HuH-7 (cell line): Measurements from ENCODE around the gene NISCH.

Source experiments
- DNase-seq: peaks from one replicate; pipeline ENCODE4 v3.0.0; 2011; ENCODE audit warnings: low spot score

The NISCH gene

DNA sequence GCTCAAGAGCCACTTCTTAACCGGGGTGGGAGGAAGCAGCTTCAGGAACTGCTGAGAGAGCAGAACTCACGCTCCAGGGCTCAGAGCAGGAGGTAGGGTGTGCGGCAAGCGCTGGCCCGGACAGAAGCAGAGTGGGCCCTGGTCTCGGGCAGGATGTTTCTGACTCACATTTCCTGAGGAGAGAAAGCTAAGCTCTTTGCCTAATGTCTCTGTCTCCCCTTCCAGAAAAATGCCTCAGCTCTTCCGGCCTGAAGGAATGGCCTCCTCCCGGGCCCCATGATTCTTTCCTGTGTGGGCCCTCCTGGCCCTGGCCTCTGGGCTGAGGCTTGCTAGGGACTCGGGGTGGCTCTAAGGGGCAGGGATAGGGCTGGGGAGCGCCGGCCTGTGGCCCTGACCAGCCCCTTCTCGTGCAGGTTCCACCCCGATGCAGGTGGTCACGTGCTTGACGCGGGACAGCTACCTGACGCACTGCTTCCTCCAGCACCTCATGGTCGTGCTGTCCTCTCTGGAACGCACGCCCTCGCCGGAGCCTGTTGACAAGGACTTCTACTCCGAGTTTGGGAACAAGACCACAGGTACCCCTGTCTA, 35.6 kb downstream of the NISCH start:
- no peak for DNase-seq

DNA sequence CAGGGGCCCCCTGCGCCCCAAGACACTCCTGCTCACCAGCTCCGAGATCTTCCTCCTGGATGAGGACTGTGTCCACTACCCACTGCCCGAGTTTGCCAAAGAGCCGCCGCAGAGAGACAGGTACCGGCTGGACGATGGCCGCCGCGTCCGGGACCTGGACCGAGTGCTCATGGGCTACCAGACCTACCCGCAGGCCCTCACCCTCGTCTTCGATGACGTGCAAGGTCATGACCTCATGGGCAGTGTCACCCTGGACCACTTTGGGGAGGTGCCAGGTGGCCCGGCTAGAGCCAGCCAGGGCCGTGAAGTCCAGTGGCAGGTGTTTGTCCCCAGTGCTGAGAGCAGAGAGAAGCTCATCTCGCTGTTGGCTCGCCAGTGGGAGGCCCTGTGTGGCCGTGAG, 36.7 kb downstream of the NISCH start:
- no peak for DNase-seq

DNA sequence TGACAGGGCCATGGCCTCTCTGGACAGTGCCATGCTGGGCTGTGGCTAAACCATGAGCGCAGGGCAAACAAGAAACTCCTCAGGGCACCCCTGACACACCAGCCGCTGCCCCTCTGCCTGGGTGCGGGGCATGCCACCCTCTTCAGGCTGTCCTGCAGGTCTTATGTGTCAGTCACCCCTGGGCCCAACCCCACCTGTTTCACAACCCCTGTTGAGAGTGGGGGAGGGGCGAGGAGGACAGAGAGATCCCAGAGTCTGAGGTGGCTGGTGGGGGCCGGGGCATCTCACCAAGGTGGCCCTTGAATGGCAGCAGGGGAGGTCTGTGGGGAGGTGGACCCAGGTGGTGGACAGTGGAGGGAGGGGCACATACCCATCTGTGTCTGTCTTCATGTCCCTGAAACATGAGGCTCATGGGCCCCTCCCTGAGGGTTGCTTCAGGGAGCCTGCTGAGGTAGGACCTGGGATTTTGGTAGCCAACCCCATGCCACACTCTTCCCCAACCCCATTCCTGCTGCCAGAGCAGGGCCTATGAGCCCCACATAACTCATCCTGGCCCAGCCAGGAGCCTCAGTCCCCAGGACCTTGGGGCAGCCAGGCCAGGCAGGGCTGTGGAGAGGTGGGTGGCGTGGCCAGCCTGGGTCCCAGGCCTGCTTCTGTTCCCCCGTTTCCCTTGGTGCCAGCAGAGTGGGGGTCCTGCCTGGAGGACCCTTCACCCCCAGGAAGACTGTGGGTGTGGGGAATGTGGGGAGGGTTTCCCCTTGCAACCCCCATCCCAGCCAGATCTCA, 38.0 kb downstream of the NISCH start:
- no peak for DNase-seq

GRCh38 chr3:52494445-52494844, 39.0 kb downstream of the NISCH start:
- no peak for DNase-seq

DNA sequence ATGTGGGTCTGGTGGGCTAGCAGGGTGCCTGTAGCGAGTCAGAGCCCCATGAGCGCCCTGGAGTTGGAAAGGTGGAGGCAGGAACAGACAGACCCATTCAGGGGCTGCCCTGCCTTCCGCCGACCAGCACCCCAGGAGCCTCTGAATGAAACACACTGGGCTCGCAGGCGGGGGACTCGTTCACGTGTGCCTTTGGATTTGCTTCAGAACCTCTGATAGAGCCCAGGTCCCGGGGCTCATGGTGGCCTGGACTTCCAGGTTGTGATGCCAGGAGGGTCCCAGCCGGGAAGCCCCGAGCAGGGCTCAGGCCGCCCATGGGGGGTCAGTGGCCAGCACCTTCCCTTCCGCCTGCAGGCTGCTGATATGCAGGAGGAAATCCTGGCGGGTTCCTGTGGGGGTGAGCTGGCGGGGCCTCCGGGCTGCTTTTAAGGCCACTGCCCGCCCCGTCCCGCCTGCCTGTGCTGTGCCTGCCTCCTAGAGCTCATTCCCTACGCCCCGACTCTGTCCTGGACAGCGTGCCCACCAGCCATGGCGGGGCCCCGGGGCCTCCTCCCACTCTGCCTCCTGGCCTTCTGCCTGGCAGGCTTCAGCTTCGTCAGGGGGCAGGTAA, 39.6 kb downstream of the NISCH start, which contains the start of gene STAB1:
Gene STAB1 (plus strand): TSS at position 453 of the 610 bp plus-strand sequence. CDS start 76 bp downstream, at position 529.
- no peak for DNase-seq

DNA sequence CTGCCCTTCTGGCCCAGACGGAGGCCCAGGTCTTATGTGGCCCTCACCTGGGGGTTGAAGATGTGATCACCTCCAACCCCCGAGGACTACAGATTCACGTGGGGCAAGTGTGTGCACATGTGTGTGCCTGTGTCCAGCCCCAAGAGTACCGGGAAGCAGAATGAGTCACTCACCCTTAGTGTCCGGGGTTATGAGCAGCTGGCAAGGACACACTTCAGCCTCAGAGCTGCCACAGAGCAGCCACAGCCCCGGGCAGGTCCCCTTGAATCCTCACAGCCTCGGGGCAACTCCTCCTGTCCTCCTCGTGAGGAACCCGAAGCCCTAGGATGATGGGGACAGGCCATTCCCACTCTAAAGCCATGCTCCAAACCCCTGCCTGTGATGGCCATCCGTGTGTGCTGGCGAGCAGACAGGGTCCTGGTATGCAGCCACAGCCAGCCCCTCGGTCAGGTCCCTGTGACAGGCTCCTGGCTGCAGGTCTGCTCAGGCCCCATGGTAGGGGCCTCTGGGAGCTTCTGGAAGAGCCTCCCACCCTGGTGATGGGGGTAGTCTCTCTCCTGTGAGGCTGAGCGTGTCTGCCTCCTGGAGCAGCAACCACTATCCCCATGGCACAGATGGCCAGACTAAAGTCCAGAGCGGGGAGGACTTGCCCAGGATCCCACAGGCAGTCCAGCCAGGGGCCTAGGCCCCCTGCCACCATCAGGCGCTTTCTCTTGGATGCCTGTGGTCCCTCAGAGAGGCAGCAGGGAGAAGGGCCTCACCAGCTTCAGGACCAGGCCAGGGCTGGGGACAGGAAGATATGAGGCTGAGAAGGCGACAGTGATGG, 40.6 kb downstream of the NISCH start:
- no peak for DNase-seq

DNA sequence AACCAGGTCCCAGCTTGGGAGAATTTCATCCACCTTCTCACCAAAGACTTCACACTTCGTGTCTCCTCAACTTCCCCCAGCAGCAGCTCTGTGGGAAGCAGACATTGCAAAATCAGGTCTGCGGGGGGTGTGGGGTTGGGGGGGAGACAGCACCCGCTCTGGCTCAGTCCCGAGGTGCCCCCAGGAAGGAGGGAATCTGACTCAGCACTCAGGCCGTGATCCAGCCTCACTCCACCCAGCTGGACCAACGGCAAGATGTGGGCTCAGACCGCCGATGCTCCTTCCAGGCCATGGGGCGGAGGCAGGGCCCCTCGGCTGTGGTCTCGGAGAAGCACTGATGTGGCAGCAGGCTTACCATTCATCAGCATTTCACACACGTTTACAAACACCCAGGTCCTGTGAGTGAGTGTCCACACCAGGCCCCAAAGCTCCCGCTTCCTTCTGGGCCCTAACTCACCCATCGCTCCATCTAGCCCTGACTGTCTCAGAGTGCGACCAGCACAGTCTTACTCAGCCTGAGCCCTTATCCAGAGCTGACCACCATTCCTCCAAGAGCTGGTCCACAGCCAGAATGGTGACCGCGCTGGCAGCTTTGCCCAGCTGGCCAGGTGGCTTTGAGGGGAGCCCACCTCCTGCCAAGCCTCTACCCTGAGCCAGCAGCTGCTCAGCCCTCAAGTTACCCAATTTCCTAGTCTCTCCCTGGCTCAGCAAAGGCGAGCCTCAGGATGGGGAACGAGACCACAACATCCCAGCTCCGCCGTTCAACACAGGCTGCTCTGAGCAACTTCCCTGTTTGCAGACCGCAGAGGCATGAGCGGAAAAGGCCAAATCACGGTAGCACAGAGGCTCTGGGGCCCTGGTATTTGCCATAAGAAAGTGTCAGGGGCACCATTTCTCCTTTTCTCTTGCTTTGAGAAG, 43.0 kb downstream of the NISCH start:
- DNase-seq = no peak

DNA sequence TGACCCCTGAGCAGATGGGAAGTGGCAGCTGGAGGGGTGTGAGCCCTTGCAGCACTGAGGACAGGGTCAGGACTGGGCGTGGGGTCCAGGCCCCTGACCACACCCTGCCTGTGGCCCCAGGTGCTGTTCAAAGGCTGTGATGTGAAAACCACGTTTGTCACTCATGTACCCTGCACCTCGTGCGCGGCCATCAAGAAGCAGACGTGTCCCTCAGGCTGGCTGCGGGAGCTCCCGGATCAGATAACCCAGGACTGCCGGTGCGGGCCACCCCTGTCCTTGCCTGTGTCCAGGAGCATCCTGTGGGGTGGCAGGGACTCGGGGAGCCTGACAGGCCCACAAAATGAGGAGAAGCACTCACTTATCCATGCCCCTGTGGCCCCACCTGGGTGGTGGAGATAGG, 45.6 kb downstream of the NISCH start:
- DNase-seq = no peak

DNA sequence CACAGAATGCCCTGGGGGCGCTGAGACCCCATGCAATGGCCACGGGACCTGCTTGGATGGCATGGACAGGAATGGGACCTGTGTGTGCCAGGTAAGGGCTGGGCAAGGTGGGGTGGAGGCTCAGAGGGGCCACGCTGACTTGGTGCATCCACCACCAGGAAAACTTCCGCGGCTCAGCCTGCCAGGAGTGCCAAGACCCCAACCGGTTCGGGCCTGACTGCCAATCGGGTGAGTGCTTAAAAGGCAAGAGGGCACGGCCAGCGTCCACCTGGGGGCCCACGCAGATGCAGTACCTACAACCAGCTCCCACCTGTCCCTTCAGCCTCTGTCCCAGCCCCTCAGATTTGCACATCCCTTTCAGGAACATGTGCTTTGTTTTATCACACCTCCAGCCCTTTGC, 46.6 kb downstream of the NISCH start:
- no peak for DNase-seq

DNA sequence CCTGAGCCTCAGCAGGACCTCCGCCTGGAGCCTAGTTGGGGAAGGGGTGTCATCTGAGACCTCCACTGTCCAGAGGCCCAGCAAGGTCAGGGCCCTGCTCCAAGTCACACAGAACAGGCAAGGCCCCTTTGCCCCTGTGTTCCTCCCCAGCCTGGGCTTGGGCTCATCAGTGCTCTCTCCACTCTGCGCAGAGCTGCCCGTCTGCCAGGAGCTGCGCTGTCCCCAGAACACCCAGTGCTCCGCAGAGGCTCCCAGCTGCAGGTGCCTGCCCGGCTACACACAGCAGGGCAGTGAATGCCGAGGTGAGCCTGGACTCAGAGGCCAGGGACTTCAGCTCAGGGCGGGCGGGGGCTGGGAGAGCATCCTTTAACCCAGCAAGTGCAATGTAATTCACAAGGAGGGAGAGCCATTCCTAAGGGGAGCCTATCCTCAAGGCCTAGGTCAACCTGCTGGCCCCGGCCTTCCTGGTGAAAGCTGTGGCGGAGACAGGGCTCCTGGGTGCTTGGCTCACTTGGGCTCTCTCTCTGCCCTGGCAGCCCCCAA, 47.5 kb downstream of the NISCH start:
- no peak for DNase-seq

GRCh38 chr3:52503788-52504424, 48.5 kb downstream of the NISCH start:
- no peak for DNase-seq

- no peak for DNase-seq
Measured at GRCh38 chr3:52504977-52505376, 49.6 kb downstream of the NISCH start.

GRCh38 chr3:52506266-52506966, 51.0 kb downstream of the NISCH start:
- DNase-seq = no peak

GRCh38 chr3:52507359-52507758, 52.0 kb downstream of the NISCH start:
- no peak for DNase-seq

DNA sequence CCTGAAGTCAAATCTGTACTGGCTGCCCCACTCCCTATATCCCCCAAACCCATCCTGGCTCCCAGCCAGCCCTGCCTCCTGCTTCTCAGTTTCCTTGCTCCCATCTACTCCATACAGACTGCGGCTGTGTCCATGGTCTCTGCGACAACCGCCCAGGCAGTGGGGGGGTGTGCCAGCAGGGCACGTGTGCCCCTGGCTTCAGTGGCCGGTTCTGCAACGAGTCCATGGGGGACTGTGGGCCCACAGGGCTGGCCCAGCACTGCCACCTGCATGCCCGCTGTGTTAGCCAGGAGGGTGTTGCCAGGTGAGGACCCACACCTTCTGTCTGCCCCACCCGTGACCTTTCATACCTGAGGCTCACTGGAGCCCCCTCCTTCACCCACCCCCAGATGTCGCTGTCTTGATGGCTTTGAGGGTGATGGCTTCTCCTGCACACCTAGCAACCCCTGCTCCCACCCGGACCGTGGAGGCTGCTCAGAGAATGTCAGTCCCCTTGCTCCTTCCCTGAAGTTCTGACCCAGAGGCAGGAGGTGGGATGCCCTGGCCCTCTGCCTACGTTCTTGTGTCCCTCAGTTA, 54.4 kb downstream of the NISCH start:
- no peak for DNase-seq

GRCh38 chr3:52511509-52511908, 56.1 kb downstream of the NISCH start:
- DNase-seq = no peak

GRCh38 chr3:52512105-52512504, 56.7 kb downstream of the NISCH start:
- no peak for DNase-seq

DNA sequence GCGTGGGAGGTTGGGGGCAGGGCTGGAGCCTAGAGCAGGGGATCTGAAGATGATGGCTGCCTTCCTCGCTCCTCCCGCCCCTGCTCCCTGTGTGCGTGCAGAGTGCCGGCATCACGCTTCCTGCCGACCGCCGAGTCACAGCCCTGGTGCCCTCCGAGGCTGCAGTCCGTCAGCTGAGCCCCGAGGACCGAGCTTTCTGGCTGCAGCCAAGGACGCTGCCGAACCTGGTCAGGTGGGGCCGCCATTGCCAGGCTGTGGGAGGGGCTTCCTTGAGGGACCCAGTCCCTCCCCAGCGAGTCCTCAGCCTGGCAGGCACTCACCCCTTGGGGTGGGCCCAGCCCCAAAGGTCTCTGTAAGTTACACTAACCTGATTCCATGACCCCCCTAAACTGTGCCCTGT, 57.3 kb downstream of the NISCH start:
- no peak for DNase-seq

DNA sequence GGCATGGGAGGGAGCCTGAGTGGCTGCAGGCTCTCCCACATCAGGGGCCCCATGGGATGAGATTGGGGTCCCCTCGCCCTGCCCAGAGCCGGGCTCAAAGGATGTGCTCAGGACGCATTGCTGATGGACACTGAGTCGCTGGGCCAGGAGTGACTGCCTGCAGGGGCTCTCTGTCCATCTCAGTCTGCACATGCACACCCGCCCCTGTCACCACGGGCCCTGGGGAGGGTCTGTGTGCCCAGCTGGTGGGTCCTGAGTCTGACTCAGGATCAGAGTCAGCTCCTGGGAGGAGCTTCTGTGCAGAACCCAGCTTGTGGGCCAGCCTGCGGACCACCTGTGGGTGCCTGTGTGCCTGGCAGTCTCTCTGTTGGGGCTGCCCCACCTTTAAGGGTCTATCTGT, 57.9 kb downstream of the NISCH start:
- DNase-seq = no peak

- no peak for DNase-seq
Measured at GRCh38 chr3:52514576-52514975, 59.2 kb downstream of the NISCH start.
